Measurements from ENCODE around the gene FOXD4L1.
"Not testable (repeated sequence)": the region's sequence is repeated elsewhere in the genome, so short reads cannot be mapped to it uniquely, and the experiment has no call there.

Gene FOXD4L1
- long read RNA-seq, result 0 reads

GRCh38 chr2:113498365-113498764 is at the start of gene FOXD4L1:
Gene FOXD4L1 (plus strand): TSS chr2:113498665. CDS start chr2:113499257, 592 bp downstream.
- not testable (repeated sequence) for H3K4me3 ChIP-seq (replicated peaks; ENCODE audit: insufficient read depth, low read length); H3K27me3 ChIP-seq (ENCODE audit: insufficient read depth, poor library complexity, severe bottlenecking); DNase-seq (ENCODE audit: low read depth in 1 of 2, low spot score in 1 of 2); H3K27ac ChIP-seq (replicated peaks)

- H3K27me3 ChIP-seq (ENCODE audit: insufficient read depth, poor library complexity, severe bottlenecking); H3K4me3 ChIP-seq (replicated peaks; ENCODE audit: insufficient read depth, low read length); H3K27ac ChIP-seq (replicated peaks); DNase-seq (ENCODE audit: low read depth in 1 of 2, low spot score in 1 of 2): not testable (repeated sequence)
These were observed 32.7 kb upstream of the FOXD4L1 start for GRCh38 chr2:113465770-113466169.

- not testable (repeated sequence) for DNase-seq (ENCODE audit: low read depth in 1 of 2, low spot score in 1 of 2); H3K4me3 ChIP-seq (replicated peaks; ENCODE audit: insufficient read depth, low read length); H3K27me3 ChIP-seq (ENCODE audit: insufficient read depth, poor library complexity, severe bottlenecking); H3K27ac ChIP-seq (replicated peaks)
These were observed 21.6 kb upstream of the FOXD4L1 start for GRCh38 chr2:113476688-113477368.

GRCh38 chr2:113496527-113496926 is 1.9 kb upstream of the FOXD4L1 start:
- H3K27ac ChIP-seq (replicated peaks); H3K27me3 ChIP-seq (ENCODE audit: insufficient read depth, poor library complexity, severe bottlenecking); DNase-seq (ENCODE audit: low read depth in 1 of 2, low spot score in 1 of 2); H3K4me3 ChIP-seq (replicated peaks; ENCODE audit: insufficient read depth, low read length): not testable (repeated sequence)

- not testable (repeated sequence) for H3K27ac ChIP-seq (replicated peaks); DNase-seq (ENCODE audit: low read depth in 1 of 2, low spot score in 1 of 2); H3K27me3 ChIP-seq (ENCODE audit: insufficient read depth, poor library complexity, severe bottlenecking); H3K4me3 ChIP-seq (replicated peaks; ENCODE audit: insufficient read depth, low read length)
These were observed 787 bp downstream of the FOXD4L1 start for GRCh38 chr2:113499019-113499885.

- not testable (repeated sequence) for DNase-seq (ENCODE audit: low read depth in 1 of 2, low spot score in 1 of 2); H3K4me3 ChIP-seq (replicated peaks; ENCODE audit: insufficient read depth, low read length)
These were observed 1.6 kb downstream of the FOXD4L1 start for GRCh38 chr2:113499886-113500722.

GRCh38 chr2:113500723-113501038 is 2.2 kb downstream of the FOXD4L1 start:
- not testable (repeated sequence) for DNase-seq (ENCODE audit: low read depth in 1 of 2, low spot score in 1 of 2); H3K4me3 ChIP-seq (replicated peaks; ENCODE audit: insufficient read depth, low read length); H3K27me3 ChIP-seq (ENCODE audit: insufficient read depth, poor library complexity, severe bottlenecking); H3K27ac ChIP-seq (replicated peaks)

More at GRCh38 chr2:113499886-113500722, 1.6 kb downstream of the FOXD4L1 start:
- H3K27me3 ChIP-seq (ENCODE audit: insufficient read depth, poor library complexity, severe bottlenecking); H3K27ac ChIP-seq (replicated peaks): not testable (repeated sequence)

- peak overlapping the region; percentile 53 for H3K4me3 ChIP-seq (replicated peaks; ENCODE audit: insufficient read depth, low read length)
- DNase-seq (ENCODE audit: low read depth in 1 of 2, low spot score in 1 of 2); H3K27me3 ChIP-seq (ENCODE audit: insufficient read depth, poor library complexity, severe bottlenecking): not testable (repeated sequence)
- H3K27ac ChIP-seq (replicated peaks), result peak overlapping the region; percentile 83
These were observed 4.0 kb downstream of the FOXD4L1 start for GRCh38 chr2:113502216-113503093.

GRCh38 chr2:113503094-113504042 is 4.9 kb downstream of the FOXD4L1 start:
- Histone ChIP-seq H3K4me3 (replicated peaks; ENCODE audit: insufficient read depth, low read length) (peak overlapping the region; percentile 53), H3K27ac (replicated peaks) (peak overlapping the region; percentile 83)
- TF ChIP-seq REST (IDR thresholded peaks at IDR 0.05; ENCODE audit: insufficient replicate concordance, low read depth), result peak; percentile 27
- 0 out of 2 replicates have a peak, but pooled peaks have one; percentile 29 for TF ChIP-seq POLR2AphosphoS5 (IDR thresholded peaks at IDR 0.05; ENCODE audit: low read depth)
- peak; percentile 47 to 81 for DNase-seq (ENCODE audit: low read depth in 1 of 2, low spot score in 1 of 2)
- not testable (repeated sequence) for H3K27me3 ChIP-seq (ENCODE audit: insufficient read depth, poor library complexity, severe bottlenecking)

GRCh38 chr2:113504081-113504480 is 5.6 kb downstream of the FOXD4L1 start:
- Histone ChIP-seq H3K27ac (replicated peaks) (peak overlapping the region; percentile 83), H3K4me3 (replicated peaks; ENCODE audit: insufficient read depth, low read length) (peak overlapping the region; percentile 53)
- H3K27me3 ChIP-seq (ENCODE audit: insufficient read depth, poor library complexity, severe bottlenecking), result not testable (repeated sequence)
- peak in 1 of 2 experiments; percentile 68 for DNase-seq (ENCODE audit: low read depth in 1 of 2, low spot score in 1 of 2)

All from HL-60 (cell line).